Measurements from ENCODE around the gene CWC25. TPM values are rescaled to one million over a fixed set of nuclear protein-coding genes. Genes with fewer than 3 reads are reported as not detected.
A peak's percentile ranks its signal among the peaks of the same experiment; 100 is the strongest.

The CWC25 gene
- total RNA-seq, 3 donors from 2014 or later, result 21.7 to 26.5 (median 25.6) TPM

DNA sequence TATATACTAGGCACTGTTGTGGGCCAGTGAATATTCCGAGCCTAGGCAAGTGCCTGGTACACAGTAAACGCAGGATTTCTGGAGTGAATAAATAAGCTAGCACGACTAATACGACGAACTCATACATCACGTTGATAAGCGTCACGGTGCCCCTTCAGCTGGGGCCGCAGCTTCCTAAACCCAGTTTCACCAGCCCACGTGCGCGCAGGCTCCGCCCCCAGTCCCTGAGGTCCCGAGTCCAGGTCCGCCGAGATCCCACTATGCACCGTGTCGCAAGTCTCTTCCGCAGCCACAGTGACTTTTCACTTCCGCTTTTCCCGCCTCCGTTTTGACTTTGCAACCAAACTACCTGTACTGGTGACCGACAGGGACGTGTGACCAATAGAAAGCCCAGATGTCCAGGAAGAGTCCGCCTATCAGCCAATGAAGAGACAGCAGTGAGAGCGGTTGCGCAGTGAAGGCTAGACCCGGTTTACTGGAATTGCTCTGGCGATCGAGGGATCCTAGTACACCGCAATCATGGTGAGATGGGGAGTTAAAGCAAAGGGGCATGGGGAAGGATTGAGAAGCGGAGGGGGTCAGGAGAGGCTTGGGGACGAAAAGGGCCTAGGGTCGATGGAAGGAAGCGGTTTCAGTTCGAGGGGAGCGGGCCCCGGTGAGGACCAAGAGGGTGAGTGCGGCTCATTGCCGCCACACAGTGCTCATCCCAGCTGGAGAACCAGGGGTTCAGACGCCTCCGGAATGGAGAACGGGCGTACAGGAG, 72.6 kb downstream of the CWC25 start, which contains the start of gene PSMB3:
TSS of gene PSMB3 (plus strand) at position 434 of the 763 bp plus-strand sequence. CDS start at position 520, 86 bp downstream.
- Histone ChIP-seq H3K36me3 (ENCODE audit: low read depth) (peaks cover 9% of the 10 kb centered on the region), H3K9me3 (no peaks in the 10 kb centered on the region), H3K4me1 (ENCODE audit: low read depth) (peaks cover 39% of the 10 kb centered on the region), H3K4me3 (peak within 1 kb of the TSS; percentile 84)
- TF ChIP-seq, protein P1, sequence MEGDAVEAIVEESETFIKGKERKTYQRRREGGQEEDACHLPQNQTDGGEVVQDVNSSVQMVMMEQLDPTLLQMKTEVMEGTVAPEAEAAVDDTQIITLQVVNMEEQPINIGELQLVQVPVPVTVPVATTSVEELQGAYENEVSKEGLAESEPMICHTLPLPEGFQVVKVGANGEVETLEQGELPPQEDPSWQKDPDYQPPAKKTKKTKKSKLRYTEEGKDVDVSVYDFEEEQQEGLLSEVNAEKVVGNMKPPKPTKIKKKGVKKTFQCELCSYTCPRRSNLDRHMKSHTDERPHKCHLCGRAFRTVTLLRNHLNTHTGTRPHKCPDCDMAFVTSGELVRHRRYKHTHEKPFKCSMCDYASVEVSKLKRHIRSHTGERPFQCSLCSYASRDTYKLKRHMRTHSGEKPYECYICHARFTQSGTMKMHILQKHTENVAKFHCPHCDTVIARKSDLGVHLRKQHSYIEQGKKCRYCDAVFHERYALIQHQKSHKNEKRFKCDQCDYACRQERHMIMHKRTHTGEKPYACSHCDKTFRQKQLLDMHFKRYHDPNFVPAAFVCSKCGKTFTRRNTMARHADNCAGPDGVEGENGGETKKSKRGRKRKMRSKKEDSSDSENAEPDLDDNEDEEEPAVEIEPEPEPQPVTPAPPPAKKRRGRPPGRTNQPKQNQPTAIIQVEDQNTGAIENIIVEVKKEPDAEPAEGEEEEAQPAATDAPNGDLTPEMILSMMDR (IDR thresholded peaks at IDR 0.05), result peak; percentile 12
- peak; percentile 95 to 99 (median 99) for DNase-seq
- intact Hi-C loops (cut with DNase I, micrococcal nuclease), result no loop called here
- peak; percentile 82 for ATAC-seq

DNA sequence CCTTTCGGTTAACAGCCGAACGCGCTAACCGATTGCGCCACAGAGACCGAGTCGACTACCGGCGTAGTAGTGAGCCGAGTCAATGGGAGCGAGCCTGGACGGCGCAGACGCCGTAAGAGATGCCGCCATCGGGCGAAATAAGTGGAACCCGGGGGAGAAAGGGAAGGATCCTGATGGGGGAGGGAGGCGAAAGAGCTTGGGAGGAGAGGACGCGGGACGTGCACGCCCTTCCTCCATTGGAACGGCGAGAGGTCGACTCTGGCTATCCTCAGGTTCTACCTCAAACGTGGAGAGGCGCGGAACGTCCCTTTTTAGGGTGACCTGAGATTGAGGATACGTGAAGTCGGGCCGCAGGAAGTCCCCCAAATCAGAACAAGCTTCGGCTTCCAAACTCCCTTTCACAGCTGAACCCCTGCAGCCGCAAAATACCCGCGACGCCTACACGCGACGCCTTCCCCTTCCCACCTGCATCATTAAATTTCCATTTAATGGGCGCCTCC, 73.3 kb downstream of the CWC25 start:
- peak; percentile 49 for ATAC-seq
- intact Hi-C loops (cut with DNase I, micrococcal nuclease), result no loop called here
- peaks cover 46% of the 10 kb centered on the region for H3K4me1 ChIP-seq (ENCODE audit: low read depth)

GRCh38 chr17:38751144-38751807, 73.8 kb downstream of the CWC25 start:
- no peaks in the 10 kb centered on the region for H3K9me3 ChIP-seq
- DNase-seq, result peak in 1 of 3 donors; percentile 51
- H3K36me3 ChIP-seq (ENCODE audit: low read depth), result peaks cover 9% of the 10 kb centered on the region
- TF ChIP-seq, protein P1 (IDR thresholded peaks at IDR 0.05), result no peak
- peak overlapping the region; percentile 84 for H3K4me3 ChIP-seq
- H3K4me1 ChIP-seq (ENCODE audit: low read depth), result peaks cover 51% of the 10 kb centered on the region
- intact Hi-C loops (cut with DNase I, micrococcal nuclease), result no loop called here
- no peak for ATAC-seq

More for the DNA sequence above, 73.3 kb downstream of the CWC25 start:
- DNase-seq, result peak; percentile 88 to 91 (median 89)
- peak overlapping the region; percentile 84 for H3K4me3 ChIP-seq
- no peaks in the 10 kb centered on the region for H3K9me3 ChIP-seq
- TF ChIP-seq, protein P1 (IDR thresholded peaks at IDR 0.05), result no peak
- H3K36me3 ChIP-seq (ENCODE audit: low read depth), result peaks cover 9% of the 10 kb centered on the region

Small RNA genes lying within 50 kb of the gene (microRNA-seq; reads per million reads assigned to microRNA genes)
- gene MIR4727, result 0.93 reads per million

Other genes starting within 250 kb of the CWC25 start
- 1 to 10 TPM; 2.3 to 7.0 (median 2.5) TPM for gene SRCIN1, start 219.4 kb downstream of the CWC25 start, total RNA-seq
- gene EPOP, start 150.4 kb downstream of the CWC25 start, total RNA-seq, result 1 to 10 TPM in 1 of 3 donors, under 1 TPM in 1, not detected in 1; 0.75 to 1.1 TPM
- 100 to 1,000 TPM in 2 of 3 donors, 10 to 100 TPM in 1; 90.1 to 164 (median 112) TPM for gene MLLT6, start 120.0 kb downstream of the CWC25 start, total RNA-seq
- 100 to 1,000 TPM in 1 of 3 donors, 10 to 100 TPM in 2; 60.8 to 101 (median 91.8) TPM for gene CISD3, start 95.0 kb downstream of the CWC25 start, total RNA-seq
- gene PCGF2, start 77.0 kb downstream of the CWC25 start, total RNA-seq, result 10 to 100 TPM; 23.8 to 30.7 (median 25.5) TPM
- gene PSMB3, start 72.6 kb downstream of the CWC25 start, total RNA-seq, result 100 to 1,000 TPM; 129 to 197 (median 145) TPM
- gene PIP4K2B, start 25.8 kb downstream of the CWC25 start, total RNA-seq, result 10 to 100 TPM; 16.7 to 44.8 (median 20.6) TPM
- gene RPL23, start 28.4 kb upstream of the CWC25 start, total RNA-seq, result 1,000 to 10,000 TPM in 1 of 3 donors, 100 to 1,000 TPM in 2; 838 to 1,044 (median 919) TPM
- 100 to 1,000 TPM; 163 to 286 (median 276) TPM for gene LASP1, start 44.7 kb upstream of the CWC25 start, total RNA-seq
- not detected for gene FBXO47, start 142.1 kb upstream of the CWC25 start, total RNA-seq